NCI-H526 treated with DMSO at 0.1 percent for 48 hours (cell line): Measurements from ENCODE around the gene MAN1A2.

Experiments used
- DNase-seq: peaks from one replicate; lab custom pipeline; 2025; lab: John Stamatoyannopoulos, UW

MAN1A2 gene

GRCh38 chr1:117495068-117495467 lies 127.8 kb downstream of the MAN1A2 start:
- no peak for DNase-seq

DNA sequence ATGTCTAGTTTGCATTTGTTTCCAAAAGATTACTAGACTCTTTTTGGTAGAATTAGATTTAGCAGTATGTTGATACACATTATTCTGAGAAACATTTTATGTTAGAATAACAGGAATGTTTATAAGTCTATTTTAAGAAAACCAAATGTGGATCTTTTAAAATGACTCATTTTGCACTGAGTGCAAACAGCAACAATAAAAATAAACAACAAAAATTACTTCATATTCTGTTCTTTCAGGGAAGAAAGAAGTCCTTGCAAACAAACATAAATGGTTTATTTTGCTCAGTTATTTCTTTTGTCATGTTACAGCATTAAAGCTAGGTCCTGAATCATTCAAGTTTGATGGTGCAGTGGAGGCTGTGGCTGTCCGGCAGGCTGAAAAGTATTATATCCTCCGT lies 131.8 kb downstream of the MAN1A2 start:
- no peak for DNase-seq

- no peak for DNase-seq
Measured at GRCh38 chr1:117500584-117500983, 133.3 kb downstream of the MAN1A2 start.

GRCh38 chr1:117501281-117501680 lies 134.0 kb downstream of the MAN1A2 start:
- no peak for DNase-seq

- no peak for DNase-seq
Measured at GRCh38 chr1:117511273-117511672, 144.0 kb downstream of the MAN1A2 start.

- DNase-seq, result peak; percentile 31
Measured at GRCh38 chr1:117512728-117513321, 145.6 kb downstream of the MAN1A2 start.

DNA sequence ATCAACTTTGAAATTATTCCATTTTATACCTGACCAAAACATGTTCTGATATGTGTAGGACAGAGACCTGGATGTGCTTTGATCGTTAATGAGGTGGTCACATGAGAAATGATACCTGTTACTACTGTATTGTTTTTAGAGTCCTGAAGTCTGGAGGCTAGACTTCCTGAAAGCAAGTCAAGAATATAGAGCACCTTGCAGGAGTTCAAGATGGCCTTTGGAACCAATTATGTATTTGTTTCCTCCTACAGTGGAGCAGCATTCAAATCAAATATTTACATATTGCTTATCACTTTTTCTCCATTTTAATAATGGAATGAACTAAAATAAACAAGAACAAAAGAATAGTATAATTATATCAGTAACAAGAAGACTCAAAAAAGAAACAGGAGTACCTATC lies 155.9 kb downstream of the MAN1A2 start:
- no peak for DNase-seq

GRCh38 chr1:117527074-117527473 lies 159.8 kb downstream of the MAN1A2 start:
- no peak for DNase-seq

- no peak for DNase-seq
Measured at GRCh38 chr1:117527566-117528102, 160.4 kb downstream of the MAN1A2 start.

DNA sequence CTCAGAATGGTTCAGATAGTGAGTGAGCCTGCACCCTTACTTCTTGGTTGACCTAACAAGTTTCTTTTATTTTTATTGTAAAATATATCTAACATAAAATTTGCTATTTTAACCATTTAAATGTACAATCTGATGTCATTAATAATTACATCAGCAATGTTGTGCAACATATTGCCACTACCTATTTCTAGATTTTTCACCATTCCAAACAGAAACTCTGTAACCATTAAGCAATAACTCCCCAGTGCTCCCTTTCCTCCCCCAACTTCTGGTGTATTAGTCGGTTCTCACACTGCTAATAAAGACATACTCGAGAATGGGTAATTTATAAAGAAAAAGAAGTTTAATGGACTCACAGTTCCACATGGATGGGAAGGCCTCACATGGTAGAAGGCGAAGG lies 162.4 kb downstream of the MAN1A2 start:
- no peak for DNase-seq

GRCh38 chr1:117531222-117531621 lies 164.0 kb downstream of the MAN1A2 start:
- DNase-seq, result no peak

DNA sequence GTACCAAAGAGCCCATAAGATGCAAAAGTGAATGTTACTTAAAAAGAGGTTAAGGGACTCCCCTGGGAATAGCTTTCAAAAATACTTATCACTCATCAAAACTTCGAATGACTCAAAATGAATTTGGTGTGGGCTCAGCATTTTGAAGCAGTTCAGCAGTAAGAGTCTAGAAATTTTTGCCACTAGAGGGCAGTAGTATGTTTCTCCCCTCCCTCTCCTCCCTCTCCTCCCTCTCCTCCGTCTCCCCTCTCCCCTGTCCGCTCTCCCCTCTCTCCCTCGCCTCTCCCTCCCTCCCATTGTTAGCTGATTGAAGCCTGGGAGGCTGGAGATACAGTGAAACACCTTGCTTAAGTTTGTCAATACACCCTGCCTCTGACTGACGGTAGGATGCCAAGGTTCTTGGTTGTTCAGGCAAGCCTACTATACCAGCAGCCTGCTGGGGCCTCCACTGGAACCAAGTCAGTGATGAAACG lies 167.8 kb downstream of the MAN1A2 start:
- peak; percentile 62 for DNase-seq

DNA sequence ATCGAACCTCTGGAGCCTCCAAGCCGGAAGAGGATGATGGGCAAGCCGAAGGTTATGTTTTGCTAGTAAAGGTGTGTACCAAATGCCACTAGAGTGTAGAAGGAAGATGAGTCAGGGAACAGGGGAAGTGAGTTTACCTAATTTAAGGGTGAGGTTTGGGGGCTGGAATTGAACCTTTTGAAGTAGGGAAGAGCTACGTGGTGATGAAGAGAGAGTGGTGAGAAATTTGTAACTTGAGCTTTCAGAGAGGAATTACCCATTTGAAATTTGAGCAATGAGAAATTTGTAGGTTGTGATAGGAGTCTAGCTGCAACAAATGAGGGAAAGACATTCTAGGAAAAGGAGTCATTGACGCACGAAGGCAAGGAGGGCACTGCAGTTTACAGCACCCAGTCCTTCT lies 168.6 kb downstream of the MAN1A2 start:
- no peak for DNase-seq

- peak; percentile 14 for DNase-seq
Measured at GRCh38 chr1:117537291-117537920, 170.2 kb downstream of the MAN1A2 start.

DNA sequence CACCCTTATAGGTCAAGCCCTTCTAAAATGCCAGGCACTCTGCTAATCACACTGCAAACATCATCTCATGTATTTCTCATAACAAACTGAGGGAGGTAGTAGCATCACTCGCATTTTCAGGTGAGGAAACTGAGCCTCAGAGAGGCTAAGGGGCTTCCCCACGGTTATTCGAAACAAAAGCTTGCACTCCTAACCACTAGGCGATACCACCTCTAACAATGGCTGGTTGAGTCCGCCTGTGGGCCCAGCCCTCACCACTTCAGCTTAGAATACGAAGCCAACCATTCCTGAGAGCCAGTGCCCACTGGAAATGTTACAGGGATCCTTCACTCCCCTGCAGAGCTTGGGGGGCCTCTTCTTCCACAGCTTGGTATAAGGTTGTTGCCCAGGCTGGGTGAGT lies 173.3 kb downstream of the MAN1A2 start:
- DNase-seq, result no peak

GRCh38 chr1:117541003-117541402 lies 173.8 kb downstream of the MAN1A2 start:
- no peak for DNase-seq

- no peak for DNase-seq
Measured at GRCh38 chr1:117541585-117541984, 174.3 kb downstream of the MAN1A2 start.

DNA sequence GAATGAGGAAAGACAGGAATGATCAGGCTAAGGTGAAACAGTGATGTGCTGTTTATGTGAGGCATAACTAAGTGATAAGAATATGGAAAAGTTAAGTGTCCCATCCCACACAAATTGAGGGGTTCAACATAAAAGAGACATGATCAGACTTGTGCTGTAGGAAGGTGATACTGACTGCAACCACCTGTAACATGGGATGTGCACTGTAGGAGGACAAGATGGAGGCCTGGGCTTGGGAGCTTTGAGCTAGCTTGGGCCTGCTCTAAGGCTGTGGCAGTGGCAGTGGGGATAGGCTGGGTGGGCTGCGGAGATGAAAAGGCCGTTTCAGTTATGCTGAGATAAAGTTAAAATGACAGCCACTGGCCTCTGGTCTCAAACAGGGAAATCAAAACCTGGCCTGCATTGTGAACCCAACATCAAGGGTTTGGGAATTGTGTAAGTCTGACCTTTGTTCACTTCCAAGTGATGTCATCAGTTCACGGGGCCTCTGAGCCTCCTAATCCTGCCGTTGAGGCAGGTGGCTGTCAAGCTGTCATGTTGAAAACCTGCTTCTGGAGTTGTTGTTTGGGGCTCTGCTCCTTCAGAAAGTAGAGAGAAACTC lies 177.4 kb downstream of the MAN1A2 start:
- no peak for DNase-seq

DNA sequence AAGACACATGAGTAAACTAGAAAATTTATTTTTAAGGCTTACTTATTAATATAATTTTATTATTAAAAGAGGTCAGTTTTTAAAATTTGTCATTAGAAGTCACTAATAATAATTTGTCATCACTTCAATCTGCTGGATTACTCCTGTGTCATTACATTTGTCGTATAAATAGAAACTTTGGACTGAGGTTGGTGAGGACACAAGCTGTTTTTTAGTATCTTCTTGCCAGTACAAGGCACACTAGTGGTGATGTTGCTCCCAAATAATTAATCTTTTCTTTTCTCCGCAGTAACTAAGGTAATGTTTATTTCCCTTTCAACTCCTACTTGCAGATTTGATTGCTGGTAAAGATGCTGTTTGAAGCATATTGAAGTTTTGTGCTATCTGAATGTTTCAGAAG lies 179.2 kb downstream of the MAN1A2 start:
- DNase-seq, result no peak

- DNase-seq, result no peak
Measured at GRCh38 chr1:117553471-117553870, 186.2 kb downstream of the MAN1A2 start.

DNA sequence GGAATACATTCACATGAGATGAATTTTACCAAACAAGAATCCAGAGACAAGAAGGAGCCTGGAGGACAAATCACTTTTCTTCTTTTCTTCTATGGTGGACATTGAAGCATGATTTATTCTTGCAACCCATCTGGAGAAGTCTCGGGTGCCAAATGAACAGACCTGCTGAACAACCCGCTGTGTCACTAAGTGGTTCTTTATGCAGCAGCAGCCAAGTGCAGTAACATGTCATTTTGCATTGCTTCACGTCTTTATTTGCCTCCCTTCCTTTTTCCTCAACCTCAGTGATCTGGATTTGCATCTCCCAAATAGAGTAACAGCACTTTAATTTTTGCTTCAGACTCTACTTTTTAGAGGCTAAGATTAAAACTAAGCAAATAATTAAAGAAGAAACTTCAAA lies 188.6 kb downstream of the MAN1A2 start:
- DNase-seq, result no peak

GRCh38 chr1:117556341-117556740 lies 189.1 kb downstream of the MAN1A2 start:
- no peak for DNase-seq

DNA sequence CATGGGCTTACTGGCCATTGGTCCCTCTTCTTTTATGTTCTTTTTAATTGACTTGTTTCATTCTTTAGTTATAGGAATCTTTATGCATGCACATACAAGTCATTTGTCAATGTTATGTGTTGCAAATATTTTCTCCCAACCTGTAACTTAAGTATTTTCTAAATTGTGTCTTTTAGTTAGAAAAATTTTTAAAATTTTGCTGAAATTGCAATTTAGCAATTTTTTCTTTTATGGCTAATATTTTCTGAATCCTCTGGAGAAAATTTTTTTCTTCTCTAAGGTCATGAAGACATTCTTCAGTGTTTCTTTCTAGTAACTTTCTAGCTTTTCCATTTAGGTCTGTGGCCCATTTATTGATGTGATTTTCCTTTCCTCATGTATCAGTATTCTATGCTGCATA lies 189.7 kb downstream of the MAN1A2 start:
- DNase-seq, result no peak
